ENCODE data around the gene AGBL4.

AGBL4 gene

GRCh38 chr1:49465486-49466185 is 558.1 kb downstream of the AGBL4 start:
- no peaks in the 10 kb centered on the region for H4K20me1 ChIP-seq (ENCODE audit: insufficient read depth, low read length)
- TF ChIP-seq CTCF (IDR thresholded peaks at IDR 0.05; ENCODE audit: low read length) = no peak
- TF ChIP-seq EZH2 (IDR thresholded peaks at IDR 0.05; ENCODE audit: borderline replicate concordance, low read length) = no peak
- no peak overlapping the region for H3K27ac ChIP-seq (ENCODE audit: low read depth, low read length, poor library complexity, severe bottlenecking)
- H2AFZ ChIP-seq (ENCODE audit: low read length) = no peak overlapping the region
- H3K4me2 ChIP-seq (ENCODE audit: low read length) = no peak overlapping the region
- no peaks in the 10 kb centered on the region for H3K36me3 ChIP-seq (ENCODE audit: insufficient read depth, low read length)
- H3K9ac ChIP-seq (ENCODE audit: low read length) = no peak overlapping the region
- H3K79me2 ChIP-seq (ENCODE audit: insufficient read depth, low read length) = no peaks in the 10 kb centered on the region
- H3K4me1 ChIP-seq (ENCODE audit: insufficient read depth, low read length, severe bottlenecking) = no peaks in the 10 kb centered on the region
- no peaks in the 10 kb centered on the region for H3K9me2 ChIP-seq (ENCODE audit: low read depth, low read length)
- no peak overlapping the region for H3K4me3 ChIP-seq (ENCODE audit: low read depth, low read length, poor library complexity, severe bottlenecking)
- no peaks in the 10 kb centered on the region for H3K9me3 ChIP-seq (ENCODE audit: low read length)
- H3K27me3 ChIP-seq (ENCODE audit: insufficient read depth, low read length) = no peaks in the 10 kb centered on the region
- no peaks in the 10 kb centered on the region for H3F3A ChIP-seq (ENCODE audit: insufficient read depth, low read length)

DNA sequence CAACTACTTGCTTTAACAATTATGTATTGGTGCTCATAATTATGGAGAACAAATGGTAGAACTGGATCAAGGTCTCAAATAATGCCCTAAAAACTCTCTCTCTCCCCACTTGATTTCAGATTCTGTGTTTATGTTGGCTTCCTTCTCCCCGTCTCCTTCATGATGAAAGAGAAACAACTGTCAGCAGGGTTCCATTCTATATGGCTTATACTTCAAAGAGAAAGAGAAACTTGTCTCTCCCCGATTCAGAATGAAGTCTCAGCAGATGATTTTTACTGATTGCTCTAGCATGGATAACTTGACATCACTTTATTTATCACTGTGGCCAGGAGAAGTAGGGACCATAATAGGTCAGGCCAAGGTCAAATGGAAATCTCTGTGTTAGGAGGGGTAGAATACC is 575.6 kb downstream of the AGBL4 start:
- TF ChIP-seq EZH2 (IDR thresholded peaks at IDR 0.05; ENCODE audit: borderline replicate concordance, low read length) = no peak
- no peak for TF ChIP-seq CTCF (IDR thresholded peaks at IDR 0.05; ENCODE audit: low read length)
- no peak overlapping the region for H3K4me2 ChIP-seq (ENCODE audit: low read length)
- H3K9ac ChIP-seq (ENCODE audit: low read length) = no peak overlapping the region
- no peaks in the 10 kb centered on the region for H3K9me3 ChIP-seq (ENCODE audit: low read length)
- no peaks in the 10 kb centered on the region for H4K20me1 ChIP-seq (ENCODE audit: insufficient read depth, low read length)
- no peaks in the 10 kb centered on the region for H3K36me3 ChIP-seq (ENCODE audit: insufficient read depth, low read length)
- H3K4me1 ChIP-seq (ENCODE audit: insufficient read depth, low read length, severe bottlenecking) = no peaks in the 10 kb centered on the region
- no peak overlapping the region for H3K4me3 ChIP-seq (ENCODE audit: low read depth, low read length, poor library complexity, severe bottlenecking)
- H3K27ac ChIP-seq (ENCODE audit: low read depth, low read length, poor library complexity, severe bottlenecking) = no peak overlapping the region
- no peaks in the 10 kb centered on the region for H3F3A ChIP-seq (ENCODE audit: insufficient read depth, low read length)
- H3K79me2 ChIP-seq (ENCODE audit: insufficient read depth, low read length) = no peaks in the 10 kb centered on the region
- H3K9me2 ChIP-seq (ENCODE audit: low read depth, low read length) = no peaks in the 10 kb centered on the region
- no peak overlapping the region for H2AFZ ChIP-seq (ENCODE audit: low read length)
- no peaks in the 10 kb centered on the region for H3K27me3 ChIP-seq (ENCODE audit: insufficient read depth, low read length)

GRCh38 chr1:49436865-49437264 is 586.9 kb downstream of the AGBL4 start:
- Histone ChIP-seq H3K9ac (ENCODE audit: low read length) (no peak overlapping the region), H3K4me1 (ENCODE audit: insufficient read depth, low read length, severe bottlenecking) (no peaks in the 10 kb centered on the region), H3K36me3 (ENCODE audit: insufficient read depth, low read length) (no peaks in the 10 kb centered on the region), H3K27ac (ENCODE audit: low read depth, low read length, poor library complexity, severe bottlenecking) (no peak overlapping the region), H3K4me2 (ENCODE audit: low read length) (no peak overlapping the region), H3K9me2 (ENCODE audit: low read depth, low read length) (no peaks in the 10 kb centered on the region), H3F3A (ENCODE audit: insufficient read depth, low read length) (no peaks in the 10 kb centered on the region), H3K27me3 (ENCODE audit: insufficient read depth, low read length) (no peaks in the 10 kb centered on the region), H3K79me2 (ENCODE audit: insufficient read depth, low read length) (no peaks in the 10 kb centered on the region), H4K20me1 (ENCODE audit: insufficient read depth, low read length) (no peaks in the 10 kb centered on the region), H2AFZ (ENCODE audit: low read length) (no peak overlapping the region), H3K4me3 (ENCODE audit: low read depth, low read length, poor library complexity, severe bottlenecking) (no peak overlapping the region), H3K9me3 (ENCODE audit: low read length) (no peaks in the 10 kb centered on the region)
- no peak for TF ChIP-seq CTCF (IDR thresholded peaks at IDR 0.05; ENCODE audit: low read length)
- TF ChIP-seq EZH2 (IDR thresholded peaks at IDR 0.05; ENCODE audit: borderline replicate concordance, low read length) = no peak

Measured in OCI-LY1 (cell line).